Spleen (tissue), 11 donors: ENCODE data around the gene POU2F3. TPM values are rescaled to one million over a fixed set of nuclear protein-coding genes. Genes with fewer than 3 reads are reported as not detected.

ENCODE experiments used
- DNase-seq: peaks from one replicate; pipeline ENCODE4 v3.0.0-alpha.2; 2020
- H3K27ac ChIP-seq, 8 donors: fragments of 200-600 bp; sonication (generic) in 7 of 8; 1 replicate in 4 of 8; 2 replicates in 4 of 8; pipeline versions ENCODE4 v1.5.0 to v1.8.0; 2016 to 2021; ENCODE audit warnings: inconsistent platforms in 4 of 8, mild to moderate bottlenecking in 4 of 8, moderate library complexity in 1 of 8
- H3K27me3 ChIP-seq, 7 donors: fragments of 200-600 bp; sonication (generic) in 6 of 7; replicated peaks in 1 of 7; 1 replicate in 4 of 7; 2 replicates in 3 of 7; pipeline versions ENCODE4 v1.5.0 to v1.8.0; 2016 to 2021; ENCODE audit warnings: inconsistent platforms in 3 of 7, mild to moderate bottlenecking in 1 of 7
- H3K36me3 ChIP-seq, 6 donors: fragments of 200-600 bp; sonication (generic) in 5 of 6; 1 replicate in 4 of 6; 2 replicates in 2 of 6; pipeline versions ENCODE4 v1.5.0 to v1.8.0; 2016 to 2021; ENCODE audit warnings: inconsistent platforms in 2 of 6
- H3K4me1 ChIP-seq, 6 donors: fragments of 200-600 bp; sonication (generic) in 5 of 6; 1 replicate in 3 of 6; 2 replicates in 3 of 6; pipeline versions ENCODE4 v1.5.0 to v1.8.0; 2016 to 2021; ENCODE audit warnings: inconsistent platforms in 3 of 6
- H3K4me3 ChIP-seq, 8 donors: fragments of 200-600 bp; sonication (generic) in 7 of 8; 1 replicate in 4 of 8; 2 replicates in 4 of 8; pipeline versions ENCODE4 v1.5.0 to v1.8.0; 2016 to 2021; ENCODE audit warnings: inconsistent platforms in 4 of 8, mild to moderate bottlenecking in 4 of 8, moderate library complexity in 2 of 8
- H3K9me3 ChIP-seq, 8 donors: fragments of 200-600 bp; sonication (generic) in 7 of 8; 1 replicate in 4 of 8; 2 replicates in 4 of 8; pipeline versions ENCODE4 v1.5.0 to v1.8.0; 2016 to 2021; ENCODE audit warnings: inconsistent platforms in 4 of 8
- POLR2A ChIP-seq, 3 donors: fragments of 450-650 bp; IDR thresholded peaks; one replicate each; pipeline ENCODE4 v1.5.1; 2017; ENCODE audit warnings: antibody characterized with exemption in 3 of 3, mild to moderate bottlenecking in 1 of 3
- POLR2AphosphoS5 ChIP-seq, 3 donors: sonication (generic); formaldehyde crosslinking; IDR thresholded peaks; one replicate each; pipeline ENCODE4 v1.5.1; 2017; ENCODE audit warnings: antibody characterized with exemption in 3 of 3
- whole genome bisulfite sequencing, 5 donors: extraction: QIAGEN DNeasy Blood & Tissue Kit in 3 of 5; methylation state at CpG; one replicate each; pipeline versions ENCODE4 v1.1.5 to v1.1.7; 2013 to 2018; 5-methylcytosine and 5-hydroxymethylcytosine counted together
- intact Hi-C: fragments of 100-400 bp; cut with DNase I; formaldehyde crosslinking; loops from one replicate; pipeline ENCODE4 v1.15.0; 2023; ENCODE audit warnings: low total_unique reads
- polyA plus RNA-seq, 3 donors: library from polyadenylated mRNA; stranded (reverse); fragments of 200-250 nt; gene quantifications; one replicate each; pipeline ENCODE4 v1.2.1, GENCODE V29; 2013
- total RNA-seq, 7 donors: library from RNA; depleted of rRNA in 3 of 7; stranded (reverse); fragments of >200 nt in 3 of 7; fragmentation: NEBNext Ultra II Directional in 4 of 7; extraction: Animal tissue kit (Norgen Biotek cat#: 25700) in 4 of 7; gene quantifications; one replicate each; pipeline versions ENCODE4 v1.1.0 to v1.2.1, GENCODE V29; 2016 to 2021
- TF ChIP-seq, protein P1 (sequence below), 11 experiments: fragments of 200-600 bp in 7 of 11; fragments of 450-650 bp in 4 of 11; sonication (generic) in 4 of 11; IDR thresholded peaks in 8 of 11; conservative IDR thresholded peaks in 3 of 11; 1 replicate in 7 of 11; 2 replicates in 4 of 11; pipeline versions ENCODE4 v1.4.0 to v1.8.0; 2016 to 2021; ENCODE audit warnings: antibody characterized with exemption in 11 of 11, inconsistent platforms in 4 of 11, mild to moderate bottlenecking in 1 of 11
- donor health status: healthy with polysubstance abuse.
- donor health status: DM: no; HTN: no; CAD: no; lungs with moderate emphysema.
- donor health status: DM: no; HTN: no; CAD: no.
- donor health status: Bipolar disorder and iron deficiency.
- donor health status: healthy.
- donor health status: DM: no; HTN: no; CAD: no.
- donor health status: DM: yes; HTN: yes; CAD: no.

Gene POU2F3
- total and polyA plus RNA-seq, 10 donors, result 0.04 to 0.27 (median 0.19) TPM; not detected in 4

DNA sequence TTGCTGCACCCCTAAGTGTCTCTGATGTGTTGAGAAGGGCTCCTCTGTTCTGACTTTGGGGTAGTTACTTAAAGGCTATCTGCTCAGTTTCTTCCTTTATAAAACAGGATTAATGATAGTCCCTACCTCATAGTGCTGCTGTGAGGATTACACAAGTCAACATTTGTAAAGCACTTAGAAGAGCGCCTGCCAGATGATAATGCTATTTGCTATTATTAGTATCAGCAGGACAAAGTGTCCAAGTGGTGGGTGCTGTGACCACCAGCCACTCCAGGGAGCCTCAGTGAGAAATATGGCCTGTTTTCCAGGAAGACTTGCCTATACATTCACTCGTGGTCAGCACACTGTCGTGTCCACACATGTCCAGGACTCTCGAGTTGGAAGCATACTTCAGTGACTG, 16.2 kb downstream of the POU2F3 start:
- H3K4me3 ChIP-seq, result no peak overlapping the region
- intact Hi-C loops, result no loop called here
- WGBS, 5 donors, result 51 to 67% (median 60%) methylated on average over 4 of the region's 4 CpGs
- peak; percentile 22 for DNase-seq
- H3K27me3 ChIP-seq, result peaks cover 0 to 95% (median 27%) of the 10 kb centered on the region in 7 donors
- no peaks in the 10 kb centered on the region for H3K9me3 ChIP-seq
- no peak for TF ChIP-seq POLR2A (IDR thresholded peaks at IDR 0.05)
- TF ChIP-seq, protein P1, sequence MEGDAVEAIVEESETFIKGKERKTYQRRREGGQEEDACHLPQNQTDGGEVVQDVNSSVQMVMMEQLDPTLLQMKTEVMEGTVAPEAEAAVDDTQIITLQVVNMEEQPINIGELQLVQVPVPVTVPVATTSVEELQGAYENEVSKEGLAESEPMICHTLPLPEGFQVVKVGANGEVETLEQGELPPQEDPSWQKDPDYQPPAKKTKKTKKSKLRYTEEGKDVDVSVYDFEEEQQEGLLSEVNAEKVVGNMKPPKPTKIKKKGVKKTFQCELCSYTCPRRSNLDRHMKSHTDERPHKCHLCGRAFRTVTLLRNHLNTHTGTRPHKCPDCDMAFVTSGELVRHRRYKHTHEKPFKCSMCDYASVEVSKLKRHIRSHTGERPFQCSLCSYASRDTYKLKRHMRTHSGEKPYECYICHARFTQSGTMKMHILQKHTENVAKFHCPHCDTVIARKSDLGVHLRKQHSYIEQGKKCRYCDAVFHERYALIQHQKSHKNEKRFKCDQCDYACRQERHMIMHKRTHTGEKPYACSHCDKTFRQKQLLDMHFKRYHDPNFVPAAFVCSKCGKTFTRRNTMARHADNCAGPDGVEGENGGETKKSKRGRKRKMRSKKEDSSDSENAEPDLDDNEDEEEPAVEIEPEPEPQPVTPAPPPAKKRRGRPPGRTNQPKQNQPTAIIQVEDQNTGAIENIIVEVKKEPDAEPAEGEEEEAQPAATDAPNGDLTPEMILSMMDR (IDR thresholded peaks at IDR 0.05 in 8 of 11, conservative IDR thresholded peaks at IDR 0.05 in 3 of 11), result no peak
- TF ChIP-seq POLR2AphosphoS5 (IDR thresholded peaks at IDR 0.05), result no peak
- H3K4me1 ChIP-seq, result peaks cover 0 to 8% (median 0%) of the 10 kb centered on the region in 6 donors
- no peaks in the 10 kb centered on the region for H3K36me3 ChIP-seq
- no peak overlapping the region for H3K27ac ChIP-seq

- H3K4me1 ChIP-seq, result peaks cover 0 to 8% (median 0%) of the 10 kb centered on the region in 6 donors
- no peak for TF ChIP-seq POLR2AphosphoS5 (IDR thresholded peaks at IDR 0.05)
- no peak for TF ChIP-seq POLR2A (IDR thresholded peaks at IDR 0.05)
- TF ChIP-seq, protein P1 (IDR thresholded peaks at IDR 0.05 in 8 of 11, conservative IDR thresholded peaks at IDR 0.05 in 3 of 11), result no peak
- H3K27ac ChIP-seq, result no peak overlapping the region
- intact Hi-C loops, result no loop called here
- no peak for DNase-seq
- 71 to 86% (median 80%) methylated on average over 2 of the region's 2 CpGs for WGBS, 5 donors
- H3K9me3 ChIP-seq, result no peaks in the 10 kb centered on the region
- peaks cover 0 to 89% (median 27%) of the 10 kb centered on the region in 7 donors for H3K27me3 ChIP-seq
- H3K36me3 ChIP-seq, result no peaks in the 10 kb centered on the region
- no peak overlapping the region for H3K4me3 ChIP-seq
Measured at GRCh38 chr11:120256779-120257178, 16.8 kb downstream of the POU2F3 start.

DNA sequence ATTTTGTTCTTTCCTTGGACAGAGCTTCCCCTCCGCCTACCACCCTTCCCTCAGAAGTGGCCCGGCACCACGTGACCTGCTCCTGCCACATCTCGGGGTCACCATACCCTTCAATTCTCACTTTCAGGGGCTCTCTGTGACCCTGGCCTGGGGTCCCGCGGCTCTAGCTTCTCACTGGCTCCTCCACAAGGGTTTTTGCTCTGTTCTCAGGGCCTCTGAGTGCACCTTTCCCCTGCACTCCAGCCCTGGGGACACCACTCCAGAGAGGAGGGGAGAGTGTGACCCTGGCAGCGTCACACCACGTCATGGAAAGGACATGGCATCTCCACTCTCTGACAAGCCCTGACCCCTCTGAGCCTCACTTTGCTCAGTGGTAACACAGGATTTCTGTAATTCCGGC, 17.4 kb downstream of the POU2F3 start:
- Histone ChIP-seq H3K27ac (no peak overlapping the region), H3K27me3 (peaks cover 0 to 83% (median 27%) of the 10 kb centered on the region in 7 donors), H3K4me1 (peaks cover 0 to 8% (median 0%) of the 10 kb centered on the region in 6 donors), H3K9me3 (no peaks in the 10 kb centered on the region), H3K4me3 (no peak overlapping the region), H3K36me3 (no peaks in the 10 kb centered on the region)
- 74 to 81% (median 78%) methylated on average over 9 of the region's 9 CpGs for WGBS, 5 donors
- TF ChIP-seq POLR2A (IDR thresholded peaks at IDR 0.05) (no peak), POLR2AphosphoS5 (IDR thresholded peaks at IDR 0.05) (no peak)
- TF ChIP-seq, protein P1 (IDR thresholded peaks at IDR 0.05 in 8 of 11, conservative IDR thresholded peaks at IDR 0.05 in 3 of 11), result no peak
- intact Hi-C loops, result no loop called here
- peak; percentile 56 for DNase-seq

DNA sequence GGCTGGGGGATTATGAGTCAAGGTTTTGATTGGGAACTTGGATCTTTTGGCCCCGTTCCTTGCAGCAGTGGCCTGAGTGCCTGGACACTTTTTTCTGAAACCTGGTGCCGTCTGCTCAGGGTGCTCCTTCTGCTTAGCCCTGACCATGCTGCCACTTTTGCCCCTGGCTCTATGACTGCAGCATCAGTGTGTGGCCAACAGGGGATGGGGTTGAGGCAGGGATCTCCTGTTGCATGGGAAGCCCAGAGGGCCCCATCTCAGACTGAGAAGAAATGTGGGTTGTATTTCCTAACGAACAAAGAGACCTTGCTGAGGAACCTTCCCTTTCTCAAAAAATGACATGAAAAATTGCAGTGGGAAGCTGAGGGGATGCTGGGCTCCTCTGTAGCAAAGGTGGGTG, 18.7 kb downstream of the POU2F3 start:
- H3K27me3 ChIP-seq, result peaks cover 0 to 70% (median 27%) of the 10 kb centered on the region in 7 donors
- H3K36me3 ChIP-seq, result no peaks in the 10 kb centered on the region
- TF ChIP-seq POLR2AphosphoS5 (IDR thresholded peaks at IDR 0.05), result no peak
- TF ChIP-seq POLR2A (IDR thresholded peaks at IDR 0.05), result no peak
- TF ChIP-seq, protein P1 (IDR thresholded peaks at IDR 0.05 in 8 of 11, conservative IDR thresholded peaks at IDR 0.05 in 3 of 11), result no peak
- WGBS, 5 donors, result 66 to 75% (median 73%) methylated on average over 3 of the region's 3 CpGs
- peaks cover 0 to 8% (median 0%) of the 10 kb centered on the region in 6 donors for H3K4me1 ChIP-seq
- no peaks in the 10 kb centered on the region for H3K9me3 ChIP-seq
- no peak overlapping the region for H3K4me3 ChIP-seq
- H3K27ac ChIP-seq, result no peak overlapping the region
- peak; percentile 48 for DNase-seq
- intact Hi-C loops, result no loop called here
